Hematopoietic multipotent progenitor cell (in vitro differentiated cells): ENCODE data around the gene ADGRV1. TPM values are rescaled to one million over a fixed set of nuclear protein-coding genes. Genes with fewer than 3 reads are reported as not detected.
"Not testable (repeated sequence)": the region's sequence is repeated elsewhere in the genome, so short reads cannot be mapped to it uniquely, and the experiment has no call there.

Source experiments
- DNase-seq, 3 donors: peaks; one replicate each; pipeline ENCODE4 v3.0.0-alpha.2; 2011 to 2015; ENCODE audit warnings: low read depth in 2 of 3, low spot score in 2 of 3
- total RNA-seq: library from RNA; depleted of rRNA; stranded (reverse); fragments of >200 nt; gene quantifications from one replicate; pipeline ENCODE4 v1.2.3, GENCODE V29; 2012

Gene ADGRV1
- total RNA-seq, 1 donor: 0.27 TPM

GRCh38 chr5:90586469-90586868 is 27.9 kb downstream of the ADGRV1 start:
- DNase-seq: no peak

GRCh38 chr5:90590170-90590569 is 31.6 kb downstream of the ADGRV1 start:
- DNase-seq: no peak

GRCh38 chr5:90593083-90593482 is 34.5 kb downstream of the ADGRV1 start:
- DNase-seq: not testable (repeated sequence)

- DNase-seq: not testable (repeated sequence)
These were observed 37.2 kb downstream of the ADGRV1 start for GRCh38 chr5:90595766-90596165.

- no peak for DNase-seq
These were observed 39.7 kb downstream of the ADGRV1 start for GRCh38 chr5:90598293-90598692.

- DNase-seq: not testable (repeated sequence)
These were observed 41.7 kb downstream of the ADGRV1 start for GRCh38 chr5:90600307-90600706.

GRCh38 chr5:90601468-90601867 is 42.9 kb downstream of the ADGRV1 start:
- DNase-seq: peak in 1 of 3 donors; percentile 43

- DNase-seq: no peak
These were observed 44.1 kb downstream of the ADGRV1 start for GRCh38 chr5:90602681-90603080.

GRCh38 chr5:90606539-90606938 is 47.9 kb downstream of the ADGRV1 start:
- DNase-seq: no peak

GRCh38 chr5:90612919-90613318 is 54.3 kb downstream of the ADGRV1 start:
- peak in 1 of 3 donors; percentile 34 for DNase-seq

- no peak for DNase-seq
These were observed 54.9 kb downstream of the ADGRV1 start for GRCh38 chr5:90613459-90613858.

GRCh38 chr5:90613918-90614504 is 55.4 kb downstream of the ADGRV1 start:
- DNase-seq: no peak

GRCh38 chr5:90615355-90615754 is 56.8 kb downstream of the ADGRV1 start:
- no peak for DNase-seq

- no peak for DNase-seq
These were observed 59.5 kb downstream of the ADGRV1 start for GRCh38 chr5:90618071-90618470.

- DNase-seq: not testable (repeated sequence)
These were observed 61.2 kb downstream of the ADGRV1 start for GRCh38 chr5:90619762-90620161.

- no peak for DNase-seq
These were observed 63.3 kb downstream of the ADGRV1 start for GRCh38 chr5:90621848-90622247.

- no peak for DNase-seq
These were observed 67.9 kb downstream of the ADGRV1 start for GRCh38 chr5:90626493-90626892.

GRCh38 chr5:90628492-90628891 is 69.9 kb downstream of the ADGRV1 start:
- DNase-seq: no peak

GRCh38 chr5:90632791-90633190 is 74.2 kb downstream of the ADGRV1 start:
- DNase-seq: no peak

GRCh38 chr5:90636948-90637347 is 78.4 kb downstream of the ADGRV1 start:
- DNase-seq: no peak

- DNase-seq: no peak
These were observed 79.1 kb downstream of the ADGRV1 start for GRCh38 chr5:90637731-90638130.

- no peak for DNase-seq
These were observed 80.3 kb downstream of the ADGRV1 start for GRCh38 chr5:90638878-90639277.

GRCh38 chr5:90640484-90641059 is 82.0 kb downstream of the ADGRV1 start:
- no peak for DNase-seq
